SKM-1 treated with dmso at 0.1 percent for 144 hours (cell line): Measurements from ENCODE around the gene CDKL4.
"Not testable (repeated sequence)": the region's sequence is repeated elsewhere in the genome, so short reads cannot be mapped to it uniquely, and the experiment has no call there.

Source experiments
- DNase-seq: peaks from one replicate; lab custom pipeline; 2025; ENCODE audit not compliant: unreplicated experiment; lab: John Stamatoyannopoulos, UW

The CDKL4 gene

DNA sequence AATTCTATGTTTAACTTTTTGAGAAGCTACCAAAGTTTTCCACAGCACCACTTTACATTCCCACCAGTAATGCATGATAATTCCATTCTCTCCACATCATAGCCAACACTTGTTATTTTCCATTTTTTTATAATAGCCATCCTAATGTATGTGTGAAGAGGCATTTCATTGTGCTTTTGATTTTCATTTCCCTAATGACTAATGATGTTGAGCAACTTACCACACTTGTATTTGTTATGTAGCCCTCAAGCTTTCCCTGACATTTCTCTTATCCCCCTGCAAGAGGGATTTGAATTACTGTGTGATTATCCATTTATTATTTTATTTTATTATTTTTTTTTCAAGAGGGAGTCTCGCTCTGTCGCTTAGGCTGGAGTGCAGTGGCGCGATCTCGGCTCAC lies 99.4 kb downstream of the CDKL4 start:
- DNase-seq: no peak

DNA sequence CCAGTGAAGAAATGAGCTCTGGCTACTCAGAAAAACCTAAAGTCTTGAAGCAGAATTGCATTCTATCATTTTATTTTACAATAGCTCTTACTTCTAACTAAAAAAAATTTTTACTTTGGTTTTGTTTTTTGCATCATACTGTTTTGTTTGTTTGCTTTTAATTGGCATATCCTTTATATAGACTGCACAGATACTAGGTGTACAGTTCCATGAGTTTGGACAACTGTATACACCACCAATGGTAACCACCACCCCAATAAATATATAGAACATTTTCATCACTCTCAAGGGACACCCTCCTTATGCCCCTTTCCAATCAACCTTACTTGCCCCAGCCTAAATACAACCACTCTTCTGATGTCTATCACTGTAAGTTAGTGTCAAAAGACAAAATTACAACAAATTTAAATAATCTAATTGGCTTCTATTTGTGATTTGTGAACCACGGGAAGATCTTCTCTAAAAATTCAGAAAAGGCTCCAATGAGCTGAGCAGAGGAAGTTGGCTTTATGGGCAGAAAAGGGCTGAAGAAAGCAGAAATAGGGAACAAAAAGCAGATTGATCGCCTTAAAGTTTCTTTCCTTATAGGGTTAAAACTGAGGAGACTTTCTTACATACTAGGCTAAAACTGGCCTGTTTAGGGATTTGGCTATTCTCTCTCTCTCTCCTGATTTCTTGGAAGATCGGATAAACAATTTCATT lies 100.7 kb downstream of the CDKL4 start:
- no peak for DNase-seq

DNA sequence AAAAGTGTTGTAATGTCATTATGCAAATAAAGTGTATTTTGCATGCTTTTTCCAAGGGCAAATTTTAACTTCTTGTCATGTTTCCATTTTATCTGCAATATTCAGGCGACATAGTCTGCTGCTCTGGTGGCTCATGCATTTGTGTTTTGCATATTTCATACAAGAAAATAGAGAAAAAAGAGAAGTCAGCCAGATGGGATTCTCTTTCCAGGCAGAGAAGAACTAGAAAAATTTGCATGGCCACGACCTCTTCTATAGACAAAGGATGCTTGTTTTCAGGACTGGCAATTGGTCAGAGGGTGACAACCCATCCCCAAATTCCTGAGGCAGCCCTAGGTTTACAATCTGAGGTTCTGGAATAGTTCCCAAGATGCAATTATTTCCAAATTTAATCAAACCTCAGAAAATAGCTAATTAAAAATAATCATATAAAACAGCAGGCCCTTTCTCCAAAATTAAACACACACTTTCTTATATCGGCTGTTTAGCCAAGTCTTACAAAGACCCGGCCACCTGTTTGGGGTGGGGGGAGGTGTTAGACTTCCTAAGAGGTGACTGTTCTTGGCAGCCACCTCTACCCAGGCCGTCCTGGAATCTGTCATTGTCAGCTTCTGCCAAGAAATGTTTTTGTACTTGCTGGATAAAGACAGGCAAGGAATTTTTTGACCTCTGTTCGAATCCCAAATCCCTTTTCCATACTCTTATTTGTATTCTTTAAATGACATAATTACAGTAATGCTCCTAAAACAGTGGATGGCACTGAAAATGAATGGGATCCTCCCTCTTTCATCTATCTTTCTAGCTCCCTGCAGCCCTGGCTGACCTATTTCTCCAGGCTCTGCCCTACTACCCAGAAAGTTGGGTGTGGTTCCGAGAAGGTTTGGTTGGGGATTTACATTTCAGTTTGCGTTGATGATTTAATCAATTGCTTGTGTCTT lies 102.2 kb downstream of the CDKL4 start:
- no peak for DNase-seq

DNA sequence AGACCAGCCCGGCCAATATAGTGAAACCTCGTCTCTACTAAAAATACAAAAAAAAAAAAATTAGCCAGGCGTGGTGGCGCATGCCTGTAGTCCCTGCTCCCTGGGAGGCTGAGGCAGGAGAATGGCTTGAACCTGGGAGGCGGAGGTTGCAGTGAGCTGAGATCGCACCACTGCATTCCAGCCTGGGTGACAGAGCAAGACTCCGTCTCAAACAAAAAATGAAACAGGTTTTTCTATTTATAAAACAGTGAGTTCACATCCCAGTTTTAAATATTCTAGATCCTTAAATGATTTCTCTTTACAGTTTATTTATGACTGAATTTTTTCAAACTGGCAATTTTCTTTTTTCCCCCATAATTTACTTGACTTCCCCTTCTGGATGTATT lies 102.8 kb downstream of the CDKL4 start:
- DNase-seq: not testable (repeated sequence)

DNA sequence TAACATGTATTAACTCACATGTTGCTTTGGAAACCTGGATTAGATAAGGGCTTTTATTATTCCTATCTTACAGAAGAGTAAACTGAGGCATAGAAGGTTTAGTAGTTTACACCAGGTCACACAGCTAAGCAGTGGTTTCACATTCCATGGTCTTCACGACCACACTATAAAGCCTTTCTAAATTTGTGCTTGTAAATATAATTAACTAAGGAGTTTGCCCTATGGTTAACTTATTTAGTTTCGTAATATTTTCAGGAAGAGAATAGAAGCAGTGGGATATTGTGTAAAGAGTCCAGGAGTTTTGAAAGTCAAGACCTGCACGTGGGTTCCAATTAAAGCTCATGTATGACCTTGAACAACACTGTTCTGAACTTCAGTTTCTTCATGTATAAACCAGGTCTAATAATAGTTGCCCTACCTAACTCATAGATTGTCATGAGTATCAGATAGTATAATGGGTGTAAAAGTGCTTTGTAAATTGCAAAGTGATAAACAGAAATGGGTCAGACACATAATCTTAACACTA lies 103.4 kb downstream of the CDKL4 start:
- DNase-seq: peak; percentile 78

DNA sequence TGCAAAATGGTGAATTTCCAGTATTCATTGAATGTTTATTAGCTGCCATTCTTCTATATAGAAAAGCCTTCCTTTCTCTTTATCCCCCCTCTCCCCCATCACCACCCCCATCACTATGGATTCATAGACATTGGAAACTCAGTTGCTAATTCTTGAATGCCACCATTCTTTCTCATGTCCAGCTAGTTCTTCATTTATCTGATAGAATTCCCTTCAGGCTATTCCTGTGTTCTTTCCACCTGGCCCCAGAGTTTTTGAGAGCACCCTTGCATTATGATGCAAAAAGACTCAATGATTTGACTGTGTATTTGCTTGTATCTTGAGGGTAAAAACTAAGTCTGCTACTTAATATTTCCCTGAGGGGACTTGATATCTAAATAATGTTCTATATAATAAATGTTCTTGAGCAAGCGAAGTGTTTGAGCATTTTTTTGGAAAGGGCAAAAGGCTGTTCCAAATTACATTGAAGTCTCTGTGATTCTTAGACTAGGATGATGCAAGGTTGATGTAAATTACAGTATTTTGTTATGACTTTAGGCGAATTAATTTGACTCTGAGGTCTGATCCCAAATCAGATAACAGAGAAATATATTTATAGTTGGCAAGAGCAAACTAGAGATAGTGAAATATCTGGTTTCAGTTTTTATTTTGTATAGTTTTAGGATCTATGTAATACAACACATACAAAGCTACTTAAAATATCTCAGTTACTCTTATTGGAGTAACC lies 104.1 kb downstream of the CDKL4 start:
- no peak for DNase-seq

DNA sequence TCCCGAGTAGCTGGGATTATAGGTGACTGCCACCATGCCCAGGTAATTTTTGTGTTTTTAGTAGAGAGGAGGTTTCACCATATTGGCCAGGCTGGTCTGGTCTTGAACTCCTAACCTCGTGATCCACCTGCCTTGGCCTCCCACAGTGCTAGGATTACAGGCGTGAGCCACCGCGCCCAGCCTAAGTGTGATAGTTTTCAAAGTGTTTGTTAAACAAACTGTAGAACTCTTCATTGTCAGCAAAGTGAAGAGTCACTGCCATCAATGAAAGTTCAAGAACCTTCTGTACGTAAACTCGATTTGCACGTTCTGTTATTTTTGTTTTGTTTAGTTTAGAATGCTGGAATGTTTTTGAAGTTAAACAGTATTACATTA lies 104.9 kb downstream of the CDKL4 start:
- no peak for DNase-seq

DNA sequence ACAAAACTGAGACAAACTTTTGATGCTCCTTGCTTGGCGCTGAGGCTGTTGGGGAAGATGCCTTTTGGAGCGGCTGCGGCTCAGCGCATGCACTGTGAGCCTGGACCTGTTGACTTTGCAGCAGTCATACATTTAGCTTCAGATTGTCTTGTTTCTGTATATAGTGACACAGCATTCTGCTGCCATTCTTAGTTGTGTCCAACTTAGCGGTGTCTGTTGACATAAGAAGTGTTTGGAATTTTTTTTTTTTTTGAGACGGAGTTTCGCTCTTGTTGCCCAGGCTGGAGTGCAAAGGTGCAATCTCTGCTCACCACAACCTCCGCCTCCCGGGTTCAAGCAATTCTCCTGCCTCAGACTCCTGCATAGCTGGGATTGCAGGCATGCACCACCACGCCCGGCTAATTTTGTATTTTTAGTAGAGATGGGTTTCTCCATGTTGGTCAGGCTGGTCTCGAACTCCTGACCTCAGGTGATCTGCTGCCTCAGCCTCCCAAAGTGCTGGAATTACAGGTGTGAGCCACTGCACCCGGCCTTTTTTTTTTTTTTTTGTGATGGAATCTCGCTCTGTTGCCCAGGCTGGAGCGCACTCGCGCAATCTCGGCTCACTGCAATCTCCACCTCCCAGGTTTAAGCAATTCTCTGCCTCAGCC lies 105.5 kb downstream of the CDKL4 start:
- DNase-seq: not testable (repeated sequence)

DNA sequence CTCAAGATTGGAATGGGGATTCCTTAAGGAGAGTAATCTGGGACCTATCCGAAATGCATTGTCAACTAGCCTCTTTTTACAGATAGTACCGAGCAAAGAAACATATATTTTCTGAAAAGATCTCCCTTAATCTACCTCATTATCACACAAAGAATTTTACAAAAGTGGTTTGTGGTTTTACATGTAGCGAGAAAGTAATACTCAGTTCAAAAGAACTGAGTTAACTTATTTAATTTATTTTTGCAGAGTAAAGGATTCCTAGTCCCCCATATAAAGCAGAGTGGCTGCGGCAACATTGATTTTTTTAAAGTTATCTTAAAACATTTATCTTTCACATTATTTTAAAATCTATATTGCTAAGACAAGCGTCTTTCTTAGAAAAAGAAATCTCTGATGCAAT lies 107.0 kb downstream of the CDKL4 start:
- no peak for DNase-seq

DNA sequence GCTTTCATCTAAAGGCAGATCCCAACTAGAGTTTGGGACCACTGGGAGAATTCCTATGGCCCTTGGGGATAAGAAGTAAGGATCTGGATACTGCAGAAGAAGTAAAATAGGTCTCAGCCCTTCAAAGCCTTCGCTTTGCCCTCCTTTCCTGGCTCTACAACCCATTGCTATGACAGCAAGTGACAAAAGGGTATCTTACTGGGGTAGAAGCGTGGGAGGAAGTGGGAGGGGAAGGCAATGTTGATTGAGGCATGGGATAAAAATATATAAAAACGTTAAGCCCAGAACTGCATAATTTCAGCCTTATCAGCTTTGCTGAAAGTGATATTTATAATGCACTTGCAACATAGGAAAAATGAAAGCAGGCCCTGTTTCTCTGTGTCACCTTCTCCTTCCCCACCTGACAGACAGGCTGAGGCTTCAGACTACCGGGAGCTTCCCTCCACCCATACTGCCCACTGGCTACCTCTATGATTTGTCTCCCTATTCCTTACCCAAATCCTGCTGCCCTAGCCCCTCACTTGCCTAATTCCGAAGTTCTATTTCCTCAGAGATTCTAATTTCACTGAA lies 108.0 kb downstream of the CDKL4 start:
- DNase-seq: no peak

DNA sequence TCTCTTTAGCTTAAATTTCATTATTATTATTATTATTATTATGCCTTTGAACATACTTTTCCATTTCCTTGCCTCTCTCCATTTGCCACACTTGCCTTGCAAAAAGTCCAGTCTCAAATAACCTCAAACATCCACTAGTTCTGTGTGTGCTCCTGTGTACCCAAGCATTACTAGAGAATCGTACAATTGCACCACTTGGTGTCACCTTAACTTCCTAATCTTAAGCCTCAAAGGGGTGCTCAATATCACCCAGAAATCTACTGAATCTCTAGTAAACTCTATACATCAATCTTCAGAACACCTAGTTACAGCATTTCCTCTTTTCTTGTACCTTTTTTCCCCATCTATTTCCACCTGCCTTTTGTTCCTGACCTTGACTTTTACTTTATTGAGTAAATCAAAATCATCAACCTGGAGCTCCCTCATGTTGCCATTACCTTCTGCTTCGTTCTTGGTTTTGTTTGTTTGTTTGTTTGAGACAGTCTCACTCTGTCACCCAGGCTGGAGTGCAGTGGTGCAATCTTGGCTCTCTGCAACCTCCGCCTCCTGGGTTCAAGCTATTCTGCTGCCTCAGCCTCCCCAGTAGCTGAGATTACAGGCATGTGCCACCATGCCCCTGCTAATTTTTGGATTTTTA lies 110.4 kb downstream of the CDKL4 start:
- DNase-seq: no peak

DNA sequence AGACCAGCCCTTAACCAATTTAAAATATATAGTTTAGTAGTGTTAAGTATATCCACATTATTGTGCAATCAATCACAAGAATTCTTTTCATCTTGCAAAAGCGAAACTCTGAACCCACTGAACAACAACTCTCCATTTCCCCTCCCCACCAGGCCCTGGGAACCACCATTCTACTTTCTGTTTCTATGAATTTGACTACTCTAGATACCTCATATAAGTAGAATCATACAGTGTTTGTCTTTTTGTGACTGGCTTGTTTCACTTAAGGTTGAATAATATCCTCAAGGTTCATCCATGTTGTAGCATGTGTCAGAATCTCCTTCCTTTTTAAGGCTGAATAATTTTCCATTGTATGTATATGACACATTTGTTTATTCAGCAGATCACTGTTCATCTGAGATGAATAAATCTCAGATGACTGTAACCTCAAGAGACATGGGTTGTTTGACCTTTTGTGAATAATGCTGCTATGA lies 114.8 kb downstream of the CDKL4 start:
- no peak for DNase-seq

DNA sequence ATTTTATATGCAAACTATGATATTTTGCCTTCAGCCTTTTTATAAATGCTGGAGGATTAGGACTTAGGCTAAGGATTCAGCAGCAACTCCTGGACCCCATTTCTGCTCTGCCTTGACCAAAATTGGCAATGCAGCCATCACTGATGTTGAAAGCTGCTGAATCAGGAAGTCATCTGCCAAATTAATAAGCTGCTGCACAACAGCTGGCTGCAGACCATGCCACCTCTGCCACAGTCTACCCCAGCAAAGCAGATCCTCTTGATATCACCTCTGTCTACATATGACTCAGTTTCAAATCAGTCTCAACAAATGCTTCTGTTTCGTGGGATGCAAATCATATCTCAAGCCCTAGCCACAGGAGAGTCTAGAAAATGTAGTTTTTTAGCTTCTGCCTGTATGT lies 115.8 kb downstream of the CDKL4 start:
- no peak for DNase-seq
